ENCODE data around the gene MUCL3.
"Not testable (repeated sequence)": the region's sequence is repeated elsewhere in the genome, so short reads cannot be mapped to it uniquely, and the experiment has no call there.

MUCL3 gene

DNA sequence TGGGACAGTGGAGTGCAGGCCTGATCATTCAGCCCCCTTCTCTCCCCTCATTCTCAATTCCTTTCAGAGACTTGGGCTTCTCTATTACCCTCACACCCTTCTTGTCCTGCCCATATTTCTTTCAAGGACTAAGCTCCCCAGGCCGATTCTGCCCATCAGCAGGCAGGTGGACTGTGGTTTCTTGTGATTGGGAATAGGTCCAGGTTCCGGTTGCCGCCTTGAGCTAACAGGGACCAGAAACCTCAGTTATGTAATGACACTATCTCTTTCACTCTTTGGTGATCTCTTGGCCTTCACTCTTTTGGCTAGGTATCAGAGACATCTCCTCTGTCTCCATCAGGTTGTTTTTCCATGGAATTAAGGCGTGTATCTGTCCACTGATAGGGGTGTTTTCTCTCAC lies 6.5 kb downstream of the MUCL3 start:
- DNase-seq, result no peak

GRCh38 chr6:30948811-30949210 lies 8.0 kb downstream of the MUCL3 start:
- DNase-seq, result no peak

- no peak for DNase-seq
These were observed 11.2 kb downstream of the MUCL3 start for GRCh38 chr6:30951907-30952469.

GRCh38 chr6:30954631-30955366 lies 14.0 kb downstream of the MUCL3 start:
- no peak for DNase-seq

- no peak for DNase-seq
These were observed 14.7 kb downstream of the MUCL3 start for GRCh38 chr6:30955367-30956042.

DNA sequence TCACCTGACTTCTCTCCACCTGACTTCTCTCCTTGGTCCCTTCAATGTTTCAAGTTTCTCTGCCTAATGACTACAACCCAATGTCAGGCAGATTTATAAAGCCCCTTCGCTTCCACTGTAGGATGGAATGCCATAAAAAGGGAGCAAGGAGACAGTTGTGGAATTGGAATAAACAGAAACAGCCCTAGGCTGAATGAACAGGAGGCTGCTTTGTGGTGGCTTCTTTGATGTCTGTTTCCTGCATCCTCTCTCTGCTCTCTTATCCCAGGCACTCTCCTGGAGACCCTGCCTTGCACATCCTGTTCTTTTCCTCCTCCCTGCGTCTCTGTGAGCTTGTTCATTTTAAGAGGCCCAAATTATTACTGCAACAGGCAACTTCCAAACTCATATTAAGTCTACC lies 16.9 kb downstream of the MUCL3 start:
- DNase-seq, result no peak

GRCh38 chr6:30960907-30961673 lies 20.3 kb downstream of the MUCL3 start:
- no peak for DNase-seq

GRCh38 chr6:30962716-30963115 lies 21.9 kb downstream of the MUCL3 start:
- no peak for DNase-seq

- DNase-seq, result no peak
These were observed 22.9 kb downstream of the MUCL3 start for GRCh38 chr6:30963641-30964040.

- no peak for DNase-seq
These were observed 23.3 kb downstream of the MUCL3 start for GRCh38 chr6:30964075-30964474.

GRCh38 chr6:30965140-30965601 lies 24.4 kb downstream of the MUCL3 start:
- DNase-seq, result no peak

GRCh38 chr6:30966154-30966553 lies 25.4 kb downstream of the MUCL3 start:
- DNase-seq, result no peak

DNA sequence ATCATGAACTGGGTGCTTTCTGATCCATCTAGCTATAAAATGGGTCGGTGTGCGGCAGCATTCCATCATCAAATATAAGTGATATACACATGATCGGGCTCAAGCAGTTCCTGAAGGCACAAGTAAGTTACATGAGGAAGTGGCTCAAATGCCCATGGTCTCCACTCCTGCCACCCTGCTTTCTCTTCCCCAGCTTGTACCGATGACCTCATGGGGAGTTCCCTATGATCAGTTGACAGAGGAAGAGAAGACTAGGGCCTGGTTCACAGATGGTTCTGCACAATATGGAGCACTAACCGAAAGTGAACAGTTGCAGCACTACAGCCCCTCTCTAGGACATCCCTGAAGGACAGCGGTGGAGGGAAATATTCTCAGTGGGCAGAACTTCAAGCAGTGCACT lies 28.4 kb downstream of the MUCL3 start:
- DNase-seq, result not testable (repeated sequence)

GRCh38 chr6:30970946-30971345 lies 30.2 kb downstream of the MUCL3 start:
- DNase-seq, result no peak

DNA sequence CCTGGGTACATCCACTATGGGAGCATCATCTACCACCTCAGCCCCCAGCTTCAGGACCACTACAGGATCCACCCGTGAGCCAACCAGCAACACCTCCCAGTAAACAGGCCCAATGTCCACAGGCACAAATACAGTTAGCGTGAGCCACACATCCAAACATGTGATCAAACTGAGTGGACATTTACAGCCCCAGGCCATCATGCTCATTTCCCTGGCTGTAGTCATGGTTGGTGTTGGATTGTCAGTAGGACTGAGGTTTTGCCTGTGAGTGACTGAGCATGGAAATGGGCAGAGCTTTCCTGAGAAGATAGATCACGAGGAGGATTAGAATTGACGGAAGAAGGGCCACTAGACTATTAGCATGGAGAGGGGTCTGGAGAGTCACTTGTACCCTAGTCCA lies 32.0 kb downstream of the MUCL3 start:
- no peak for DNase-seq

DNA sequence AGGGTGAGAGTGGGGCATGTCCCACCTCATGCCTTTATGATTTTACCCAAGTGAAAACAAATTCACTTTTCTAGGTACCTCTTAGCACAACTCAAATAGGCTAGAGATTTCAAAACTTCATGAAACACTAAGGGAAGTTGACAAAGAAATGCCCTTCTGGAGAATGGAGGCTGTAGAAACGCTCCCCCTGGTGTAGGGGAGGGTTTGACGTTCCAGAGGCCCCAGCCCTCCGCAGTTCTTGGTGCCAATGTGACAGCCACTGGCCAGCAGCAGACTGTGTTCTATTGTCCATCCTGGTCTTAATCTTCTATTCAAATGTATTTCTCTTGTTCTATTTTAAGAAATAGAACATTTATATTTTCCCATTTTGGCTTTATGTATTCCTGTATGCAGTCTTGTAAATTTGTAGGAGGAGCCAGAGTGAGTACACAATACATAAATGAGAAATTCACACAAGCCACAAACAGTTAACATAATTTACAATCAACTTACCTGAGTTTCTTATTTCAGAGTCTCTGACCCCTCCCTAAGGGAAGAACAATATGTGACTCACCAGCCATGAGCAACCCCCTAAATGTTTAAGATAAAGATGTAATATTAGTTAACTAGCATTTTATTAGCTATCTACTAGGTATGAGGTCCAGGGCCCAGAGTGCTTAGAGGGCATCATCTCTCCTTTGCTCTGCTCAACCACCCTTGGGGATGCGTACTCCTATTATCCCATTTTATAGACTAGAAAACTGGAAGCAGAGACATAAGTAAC lies 33.9 kb downstream of the MUCL3 start:
- DNase-seq, result no peak

- no peak for DNase-seq
These were observed 38.4 kb downstream of the MUCL3 start for GRCh38 chr6:30979141-30979540.

DNA sequence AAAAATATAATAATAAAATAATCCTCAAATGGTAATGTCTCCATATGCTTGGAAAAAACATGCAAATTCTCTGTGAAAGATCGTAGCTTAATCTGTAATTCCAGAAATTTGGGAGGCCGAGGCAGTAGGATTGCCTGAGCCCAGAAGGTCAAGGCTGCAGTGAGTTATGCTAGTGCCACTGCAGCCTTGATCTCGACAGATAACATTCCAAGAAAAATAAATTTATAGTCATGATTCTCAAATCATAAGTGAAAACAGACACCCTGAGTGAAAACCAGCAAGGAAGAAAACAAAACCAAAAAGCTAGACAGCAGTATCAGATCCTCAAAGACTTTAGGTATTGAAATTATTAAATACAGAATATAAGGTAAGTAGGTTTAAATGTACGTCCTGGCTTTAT lies 38.9 kb downstream of the MUCL3 start:
- no peak for DNase-seq

GRCh38 chr6:30981942-30982772 lies 41.4 kb downstream of the MUCL3 start:
- DNase-seq, result no peak

DNA sequence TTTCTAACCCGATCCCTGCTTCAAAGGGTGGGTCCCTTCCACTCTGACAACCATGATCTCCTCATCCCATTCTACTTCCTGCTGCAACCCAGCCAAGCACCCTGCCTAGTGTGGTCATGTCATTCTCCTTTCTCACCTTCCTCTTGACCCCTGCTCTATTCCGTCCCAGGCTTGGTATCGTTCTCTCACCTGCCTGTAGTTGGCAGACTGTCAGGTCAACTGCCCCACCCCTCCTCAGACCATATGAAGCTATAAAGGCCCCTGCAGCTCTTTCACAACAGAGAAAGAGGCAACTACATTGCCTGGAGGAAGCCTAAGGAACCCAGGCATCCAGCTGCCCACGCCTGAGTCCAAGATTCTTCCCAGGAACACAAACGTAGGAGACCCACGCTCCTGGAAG lies 42.7 kb downstream of the MUCL3 start, which contains the start of gene MUC21:
MUC21 (plus strand) TSS at position 280 of the 400 bp plus-strand sequence. CDS start 241 bp downstream, outside the sequence.
- DNase-seq, result no peak

DNA sequence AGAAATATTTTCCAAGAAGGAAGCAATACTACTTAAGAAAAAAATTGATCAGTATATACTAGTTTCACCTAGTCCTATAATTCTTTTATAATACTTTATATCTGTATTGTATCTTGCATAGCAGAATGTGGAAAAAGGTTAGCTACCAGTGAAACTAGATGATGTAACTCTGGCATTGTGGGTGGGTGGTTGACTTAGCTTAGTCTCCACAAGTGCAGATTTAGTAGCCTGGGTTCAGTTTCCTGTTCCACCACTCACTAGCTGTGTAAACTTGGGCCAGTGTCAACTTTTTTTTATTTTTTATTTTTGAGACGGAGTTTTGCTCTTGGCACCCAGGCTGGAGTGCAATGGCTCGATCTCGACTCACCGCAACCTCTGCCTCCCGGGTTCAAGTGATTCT lies 44.7 kb downstream of the MUCL3 start:
- no peak for DNase-seq

GRCh38 chr6:30987304-30987703 lies 46.5 kb downstream of the MUCL3 start:
- DNase-seq, result no peak
